Kidney capillary endothelial cell (primary cell): ENCODE results near the gene DOK6.

Experiments
- DNase-seq: peaks from one replicate; pipeline ENCODE4 v3.0.0-alpha.2; 2018; ENCODE audit warnings: low spot score

Gene DOK6

GRCh38 chr18:69539404-69539803, 138.7 kb downstream of the DOK6 start:
- no peak for DNase-seq

DNA sequence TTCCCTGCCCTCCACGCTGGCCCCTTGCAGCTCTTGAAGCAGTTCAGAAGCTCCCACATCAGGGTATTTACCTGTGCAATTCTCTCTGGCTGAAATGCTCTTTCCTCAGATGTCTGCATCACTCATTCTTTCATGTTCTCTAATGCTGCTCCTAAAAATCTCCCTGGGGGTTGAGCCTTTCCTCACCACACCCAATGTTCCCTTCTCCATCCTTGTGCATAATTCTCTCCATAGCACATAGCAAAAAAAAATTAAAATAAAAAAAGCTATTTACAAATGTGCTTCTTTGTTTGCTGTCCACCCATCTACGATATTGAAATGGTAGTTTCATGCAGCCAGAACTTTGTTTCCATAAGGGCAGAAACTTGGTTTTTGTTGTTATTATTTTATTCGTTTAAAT, 155.5 kb downstream of the DOK6 start:
- no peak for DNase-seq

- DNase-seq = no peak
Measured at GRCh38 chr18:69557282-69557681, 156.6 kb downstream of the DOK6 start.

- DNase-seq = no peak
Measured at GRCh38 chr18:69558052-69558451, 157.4 kb downstream of the DOK6 start.

GRCh38 chr18:69559604-69560003, 158.9 kb downstream of the DOK6 start:
- DNase-seq = no peak

DNA sequence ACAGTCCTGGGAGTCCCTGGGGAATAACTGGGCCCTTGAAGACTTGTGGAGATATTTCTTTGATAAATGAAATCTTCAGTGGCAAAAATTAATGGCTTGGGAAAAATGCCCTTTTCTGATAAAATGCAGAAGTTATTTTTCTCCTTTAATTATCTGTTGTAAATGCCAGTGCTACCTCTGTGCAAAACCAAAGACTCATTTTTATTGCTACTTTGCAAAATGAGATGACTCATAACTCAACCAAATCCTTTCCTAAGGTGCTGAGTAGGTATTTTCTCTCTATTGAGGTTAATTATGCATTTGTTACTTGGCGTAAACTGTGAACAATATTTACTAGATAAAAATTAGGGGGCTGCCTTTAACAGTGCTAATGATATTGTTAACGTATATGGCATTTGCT, 163.9 kb downstream of the DOK6 start:
- DNase-seq = no peak

DNA sequence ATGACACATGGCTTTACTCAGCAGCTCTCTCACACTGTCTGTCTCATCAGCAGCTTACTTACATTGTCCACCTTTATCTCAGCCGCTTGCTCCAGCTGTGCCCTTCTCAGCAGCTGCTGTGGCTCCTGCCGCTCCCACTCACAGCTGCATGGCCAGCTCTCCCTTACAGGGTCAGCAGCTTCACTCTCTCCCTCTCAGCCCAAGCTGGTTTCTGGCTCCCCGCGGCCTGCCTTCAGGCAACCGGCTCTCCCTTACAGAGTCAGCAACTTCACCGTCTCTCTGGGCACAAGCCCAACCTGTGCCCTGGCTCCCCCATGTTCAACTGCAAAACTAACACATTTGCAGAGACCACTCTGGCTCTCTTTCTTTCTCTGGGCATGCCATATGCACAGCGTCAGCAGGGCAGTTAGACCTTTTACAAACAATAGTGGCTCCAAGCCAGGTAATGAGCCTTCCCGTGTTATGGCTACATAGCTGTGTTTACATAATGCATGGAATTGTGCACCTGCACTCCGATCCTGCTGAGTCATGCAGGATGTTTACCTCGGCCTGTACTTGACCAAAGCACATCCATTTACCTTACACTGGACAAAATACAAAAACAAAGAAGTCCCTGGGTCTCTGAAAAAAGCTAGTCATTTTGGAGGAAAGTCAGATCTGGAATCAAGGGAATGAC, 167.3 kb downstream of the DOK6 start:
- no peak for DNase-seq

DNA sequence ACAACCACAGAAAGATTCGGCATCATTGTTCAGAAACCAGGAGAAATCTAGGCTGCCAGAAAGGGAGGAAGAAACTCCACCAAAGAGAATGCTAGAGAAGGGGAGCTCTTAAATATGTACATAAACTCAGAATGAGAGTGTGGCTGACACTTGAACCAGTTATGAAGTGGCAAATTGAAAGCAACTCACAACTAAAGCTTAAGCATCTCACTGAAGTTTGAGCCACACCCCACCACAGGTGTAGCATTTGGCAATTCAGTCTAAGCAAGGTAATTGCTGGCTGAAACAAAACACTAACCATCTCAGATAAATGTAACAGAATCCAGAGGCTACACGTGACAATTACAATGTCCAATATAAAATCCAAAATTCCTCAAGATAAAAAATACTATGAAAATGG, 168.4 kb downstream of the DOK6 start:
- no peak for DNase-seq

- no peak for DNase-seq
Measured at GRCh38 chr18:69574401-69574800, 173.7 kb downstream of the DOK6 start.

DNA sequence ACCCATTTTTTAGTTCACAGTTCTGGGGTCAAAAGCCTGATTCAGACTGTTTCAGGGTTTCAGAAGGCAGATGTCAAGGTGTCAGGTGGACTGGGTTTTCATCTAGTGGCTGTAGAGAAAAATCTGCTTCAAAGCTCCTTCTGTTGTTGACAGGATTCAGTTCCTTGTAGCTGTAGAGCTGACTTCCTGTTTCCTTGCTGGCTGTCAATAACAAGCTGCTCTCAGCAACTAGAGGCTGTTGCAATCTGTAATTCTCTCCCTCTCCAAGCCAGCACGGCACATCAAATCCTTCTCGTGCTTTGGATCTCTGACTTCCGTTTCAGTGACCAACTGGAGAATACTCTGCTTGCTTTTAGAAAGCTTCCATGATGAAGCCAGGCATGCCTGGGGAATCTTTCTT, 179.4 kb downstream of the DOK6 start:
- no peak for DNase-seq

GRCh38 chr18:69584429-69584828, 183.7 kb downstream of the DOK6 start:
- no peak for DNase-seq

- DNase-seq = no peak
Measured at GRCh38 chr18:69585696-69586095, 185.0 kb downstream of the DOK6 start.

GRCh38 chr18:69586537-69586936, 185.8 kb downstream of the DOK6 start:
- DNase-seq = no peak

DNA sequence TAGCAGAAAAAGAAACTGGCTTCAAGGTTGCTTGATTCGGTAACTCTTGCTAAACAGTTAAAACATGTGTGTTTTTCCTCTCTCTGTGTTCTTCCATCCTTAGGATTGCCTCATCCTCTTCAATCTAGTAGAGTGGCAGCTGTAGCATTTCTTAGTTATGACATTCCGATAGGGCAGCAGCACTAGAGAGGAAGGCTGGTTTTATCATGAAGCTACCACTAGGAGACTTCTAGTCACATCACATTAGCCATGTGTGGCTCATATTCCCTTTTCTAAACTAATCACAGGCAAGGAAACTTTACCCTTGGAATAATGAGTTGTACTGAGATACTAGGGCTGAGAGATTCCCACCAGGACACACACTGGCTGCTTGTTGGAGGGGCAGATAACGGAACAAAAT, 187.6 kb downstream of the DOK6 start:
- no peak for DNase-seq

- DNase-seq = no peak
Measured at GRCh38 chr18:69590150-69590549, 189.5 kb downstream of the DOK6 start.

- no peak for DNase-seq
Measured at GRCh38 chr18:69596345-69596744, 195.7 kb downstream of the DOK6 start.

DNA sequence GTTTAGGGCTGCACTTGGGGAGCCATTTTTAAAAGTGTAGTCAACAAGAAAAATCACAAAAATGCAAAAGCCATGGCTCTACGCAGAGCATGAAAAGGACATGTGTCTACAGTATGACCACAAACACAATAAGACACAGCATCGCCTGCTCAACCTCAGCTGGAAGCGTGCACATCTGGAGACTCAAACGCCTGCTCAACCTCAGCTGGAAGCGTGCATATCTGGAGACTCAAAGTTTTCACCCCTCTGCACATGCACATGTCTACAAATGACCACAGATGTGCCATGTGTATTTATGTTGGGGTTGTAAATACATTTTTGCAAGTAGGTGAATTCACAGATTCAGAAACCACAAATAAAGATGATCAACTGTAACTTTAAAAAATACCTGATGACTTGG, 196.9 kb downstream of the DOK6 start:
- DNase-seq = no peak

DNA sequence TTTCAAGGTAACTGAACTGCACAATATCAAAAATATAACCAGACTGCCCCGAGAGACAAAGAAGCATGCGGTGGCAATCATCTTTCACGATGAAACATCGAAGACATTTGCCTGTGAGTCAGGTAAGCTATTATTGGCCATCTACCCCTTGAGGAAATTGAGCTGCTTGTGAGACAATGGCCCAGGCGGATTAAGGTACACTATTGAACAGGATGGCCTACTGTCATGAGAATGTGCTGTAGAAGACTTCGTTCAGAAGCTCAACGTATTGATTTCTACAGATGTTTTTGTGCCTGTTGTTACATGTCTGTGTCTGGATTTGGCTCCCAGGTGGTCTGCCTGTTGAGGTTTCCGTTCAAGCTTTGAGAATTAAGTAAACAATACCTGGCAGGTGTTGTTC, 198.7 kb downstream of the DOK6 start:
- no peak for DNase-seq

GRCh38 chr18:69612242-69612641, 211.6 kb downstream of the DOK6 start:
- DNase-seq = no peak

DNA sequence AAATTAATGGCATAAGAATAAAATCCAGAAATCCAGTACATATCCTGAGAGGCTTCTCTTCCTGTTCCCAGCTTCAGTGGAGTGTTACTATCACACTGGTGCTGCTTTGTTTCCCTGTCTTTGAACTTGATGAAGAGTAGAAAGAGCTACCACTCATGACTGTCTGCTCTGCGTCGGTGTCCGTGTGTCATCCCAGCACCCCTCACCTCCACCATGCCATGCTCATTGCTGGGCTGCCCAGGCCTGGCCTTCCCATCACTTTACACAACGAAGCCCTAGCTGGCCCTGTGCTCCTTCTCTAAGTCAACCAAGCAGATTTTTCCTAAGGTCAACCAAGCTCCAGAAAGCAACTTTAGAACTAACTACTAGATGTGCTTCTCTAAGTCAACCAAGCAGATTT, 215.4 kb downstream of the DOK6 start:
- no peak for DNase-seq

GRCh38 chr18:69617408-69617807, 216.7 kb downstream of the DOK6 start:
- DNase-seq = no peak

DNA sequence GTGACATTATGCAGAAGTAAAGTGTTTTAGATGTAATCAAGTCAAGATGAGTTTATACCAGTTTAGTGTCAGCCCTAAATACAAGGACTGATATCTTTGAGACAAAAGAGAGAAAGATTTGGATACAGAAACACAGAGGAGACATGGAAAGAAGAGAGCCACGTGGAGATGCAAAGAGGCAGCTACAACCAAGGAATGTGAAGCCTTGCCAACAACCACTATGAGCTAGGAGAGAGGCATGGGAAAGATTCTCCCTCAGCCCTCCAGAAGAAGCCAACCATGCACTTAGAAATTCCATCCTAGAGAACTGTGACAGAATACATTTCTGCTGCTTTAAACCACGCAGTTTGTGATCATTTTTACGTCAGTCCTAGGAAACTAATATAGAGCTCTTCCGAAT, 217.2 kb downstream of the DOK6 start:
- no peak for DNase-seq

DNA sequence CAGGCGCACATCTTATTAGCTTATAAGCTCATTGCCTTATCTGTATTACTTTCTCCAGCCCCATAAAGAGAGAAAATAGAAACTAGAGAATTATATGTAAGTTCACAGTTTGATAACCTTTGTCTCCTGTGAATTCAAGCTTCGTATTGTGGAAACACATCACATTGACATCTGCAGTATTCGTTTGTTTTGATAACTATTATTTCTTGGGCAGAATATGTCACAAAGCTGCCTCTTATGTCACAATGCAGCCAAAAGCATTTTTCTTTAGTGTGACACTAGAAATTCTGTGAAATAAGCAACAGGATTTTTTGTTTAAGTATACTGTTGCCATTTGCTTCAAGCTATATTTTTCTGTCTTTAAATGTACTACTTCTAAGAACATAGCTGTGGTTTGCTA, 221.5 kb downstream of the DOK6 start:
- DNase-seq = no peak

DNA sequence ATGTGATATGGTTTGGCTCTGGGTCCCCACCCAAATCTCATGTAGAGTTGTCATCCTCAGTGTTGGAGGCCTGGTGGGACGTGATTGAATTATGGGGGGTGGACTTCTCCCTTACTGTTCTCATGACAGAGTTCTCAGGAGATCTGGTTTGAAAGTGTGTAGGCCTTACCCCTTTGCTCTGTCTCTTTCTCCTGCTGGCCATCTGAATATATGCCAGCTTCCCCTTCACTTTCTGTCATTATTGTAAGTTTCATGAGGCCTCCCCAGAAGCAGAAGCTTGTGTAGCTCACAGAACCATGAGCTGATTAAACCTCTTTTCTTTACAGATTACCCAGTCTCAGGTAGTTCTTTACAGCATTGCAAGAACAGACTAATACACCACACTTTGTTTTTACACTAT, 222.3 kb downstream of the DOK6 start:
- no peak for DNase-seq

GRCh38 chr18:69626171-69626570, 225.5 kb downstream of the DOK6 start:
- DNase-seq = no peak
